Fibroblast of pulmonary artery (primary cell): Measurements from ENCODE around the gene C1QTNF9B.
A peak's percentile ranks its signal among the peaks of the same experiment; 100 is the strongest.

Experiments
- DNase-seq: peaks from one replicate; pipeline ENCODE4 v3.0.0-alpha.2; 2010; ENCODE audit warnings: low read depth
- H3K4me3 ChIP-seq: replicated peaks from 2 replicates; pipeline ENCODE4 v1.5.1; 2011; ENCODE audit warnings: low read depth, mild to moderate bottlenecking, control low read depth, low read length, moderate library complexity
- TF ChIP-seq, protein P1 (sequence below): IDR thresholded peaks from 2 replicates; pipeline ENCODE4 v1.5.1; 2011; ENCODE audit warnings: mild to moderate bottlenecking, control low read depth, low read length, inconsistent platforms; ENCODE audit errors: missing control alignments

The C1QTNF9B gene

DNA sequence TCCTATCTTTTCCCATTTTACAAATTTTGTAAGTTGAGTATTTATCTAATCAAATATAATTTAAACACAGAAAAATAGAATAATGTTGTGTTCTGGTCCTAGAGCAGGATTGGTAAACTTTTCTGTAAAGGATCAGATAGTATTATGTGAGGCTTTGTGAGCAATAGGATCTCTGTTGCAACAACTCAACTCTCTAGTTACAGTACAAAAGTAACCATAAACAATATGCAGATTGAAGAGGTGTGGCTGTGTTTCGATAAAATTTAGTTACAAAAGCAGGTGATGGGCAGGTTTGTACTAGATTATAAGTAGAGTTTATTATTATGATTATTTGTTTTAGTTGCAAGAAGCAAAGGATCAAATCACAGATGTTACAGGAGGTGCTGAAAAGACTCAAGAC is 15.2 kb upstream of the C1QTNF9B start:
- no peak overlapping the region for H3K4me3 ChIP-seq
- DNase-seq: no peak
- TF ChIP-seq, protein P1, sequence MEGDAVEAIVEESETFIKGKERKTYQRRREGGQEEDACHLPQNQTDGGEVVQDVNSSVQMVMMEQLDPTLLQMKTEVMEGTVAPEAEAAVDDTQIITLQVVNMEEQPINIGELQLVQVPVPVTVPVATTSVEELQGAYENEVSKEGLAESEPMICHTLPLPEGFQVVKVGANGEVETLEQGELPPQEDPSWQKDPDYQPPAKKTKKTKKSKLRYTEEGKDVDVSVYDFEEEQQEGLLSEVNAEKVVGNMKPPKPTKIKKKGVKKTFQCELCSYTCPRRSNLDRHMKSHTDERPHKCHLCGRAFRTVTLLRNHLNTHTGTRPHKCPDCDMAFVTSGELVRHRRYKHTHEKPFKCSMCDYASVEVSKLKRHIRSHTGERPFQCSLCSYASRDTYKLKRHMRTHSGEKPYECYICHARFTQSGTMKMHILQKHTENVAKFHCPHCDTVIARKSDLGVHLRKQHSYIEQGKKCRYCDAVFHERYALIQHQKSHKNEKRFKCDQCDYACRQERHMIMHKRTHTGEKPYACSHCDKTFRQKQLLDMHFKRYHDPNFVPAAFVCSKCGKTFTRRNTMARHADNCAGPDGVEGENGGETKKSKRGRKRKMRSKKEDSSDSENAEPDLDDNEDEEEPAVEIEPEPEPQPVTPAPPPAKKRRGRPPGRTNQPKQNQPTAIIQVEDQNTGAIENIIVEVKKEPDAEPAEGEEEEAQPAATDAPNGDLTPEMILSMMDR: no peak

DNA sequence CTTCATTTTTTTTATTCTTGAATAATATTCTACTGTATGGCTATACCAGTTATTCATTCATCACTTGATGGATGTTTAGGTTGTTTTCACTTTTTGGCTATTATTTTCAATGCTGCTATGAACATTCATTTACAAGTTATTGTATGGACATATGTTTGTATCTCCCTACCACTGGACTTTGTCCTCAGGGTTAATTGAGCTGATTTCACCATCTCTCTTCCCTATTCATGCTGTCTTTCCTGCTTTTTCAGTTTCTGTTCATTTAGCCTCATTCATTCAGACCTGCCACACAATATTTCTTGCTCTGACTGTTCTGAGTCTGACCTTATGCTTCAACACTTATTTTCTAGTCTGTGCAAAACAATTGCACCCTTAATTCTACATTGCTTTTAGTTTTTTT is 12.3 kb upstream of the C1QTNF9B start:
- no peak for DNase-seq
- H3K4me3 ChIP-seq: no peak overlapping the region
- TF ChIP-seq, protein P1: no peak

DNA sequence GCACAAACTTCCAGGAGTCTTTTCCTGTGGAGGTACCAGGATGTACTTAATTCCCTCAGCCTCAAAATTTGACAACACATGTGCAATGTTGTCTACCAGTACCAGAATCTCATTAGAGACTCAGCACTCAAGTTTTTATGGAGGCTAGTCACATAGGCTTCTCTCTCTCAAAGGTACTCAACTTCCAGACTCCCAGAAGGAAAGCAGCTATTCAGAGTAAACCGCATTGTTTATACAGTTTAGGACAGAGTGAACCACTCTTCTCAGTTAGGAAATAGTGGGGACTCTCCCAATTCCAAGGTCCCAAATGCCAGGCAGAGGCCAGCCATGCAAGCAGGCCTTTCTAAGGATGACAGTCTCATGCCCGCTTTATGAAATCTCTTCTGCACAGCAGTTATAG is 8.5 kb upstream of the C1QTNF9B start:
- no peak for DNase-seq
- no peak overlapping the region for H3K4me3 ChIP-seq
- TF ChIP-seq, protein P1: no peak

DNA sequence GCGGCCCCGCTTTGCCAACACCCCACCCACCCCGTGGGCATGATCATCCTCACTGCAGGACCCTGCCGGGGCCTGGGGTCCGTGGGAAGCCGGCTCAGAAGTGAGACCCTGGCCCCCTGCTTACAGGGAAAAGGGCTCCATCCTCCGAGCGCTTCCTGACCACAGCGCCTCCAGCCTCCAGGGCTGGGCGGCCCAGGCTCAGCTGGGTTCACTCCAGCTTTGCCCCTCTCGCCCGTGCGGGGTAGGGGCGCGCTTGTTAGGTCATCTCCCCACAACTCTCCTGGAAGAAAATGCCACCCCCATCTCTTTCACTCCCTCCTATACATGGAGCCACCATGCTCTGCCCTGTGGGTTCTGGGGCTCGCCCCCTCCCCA is 6.6 kb upstream of the C1QTNF9B start:
- DNase-seq: no peak
- TF ChIP-seq, protein P1: no peak
- no peak overlapping the region for H3K4me3 ChIP-seq

DNA sequence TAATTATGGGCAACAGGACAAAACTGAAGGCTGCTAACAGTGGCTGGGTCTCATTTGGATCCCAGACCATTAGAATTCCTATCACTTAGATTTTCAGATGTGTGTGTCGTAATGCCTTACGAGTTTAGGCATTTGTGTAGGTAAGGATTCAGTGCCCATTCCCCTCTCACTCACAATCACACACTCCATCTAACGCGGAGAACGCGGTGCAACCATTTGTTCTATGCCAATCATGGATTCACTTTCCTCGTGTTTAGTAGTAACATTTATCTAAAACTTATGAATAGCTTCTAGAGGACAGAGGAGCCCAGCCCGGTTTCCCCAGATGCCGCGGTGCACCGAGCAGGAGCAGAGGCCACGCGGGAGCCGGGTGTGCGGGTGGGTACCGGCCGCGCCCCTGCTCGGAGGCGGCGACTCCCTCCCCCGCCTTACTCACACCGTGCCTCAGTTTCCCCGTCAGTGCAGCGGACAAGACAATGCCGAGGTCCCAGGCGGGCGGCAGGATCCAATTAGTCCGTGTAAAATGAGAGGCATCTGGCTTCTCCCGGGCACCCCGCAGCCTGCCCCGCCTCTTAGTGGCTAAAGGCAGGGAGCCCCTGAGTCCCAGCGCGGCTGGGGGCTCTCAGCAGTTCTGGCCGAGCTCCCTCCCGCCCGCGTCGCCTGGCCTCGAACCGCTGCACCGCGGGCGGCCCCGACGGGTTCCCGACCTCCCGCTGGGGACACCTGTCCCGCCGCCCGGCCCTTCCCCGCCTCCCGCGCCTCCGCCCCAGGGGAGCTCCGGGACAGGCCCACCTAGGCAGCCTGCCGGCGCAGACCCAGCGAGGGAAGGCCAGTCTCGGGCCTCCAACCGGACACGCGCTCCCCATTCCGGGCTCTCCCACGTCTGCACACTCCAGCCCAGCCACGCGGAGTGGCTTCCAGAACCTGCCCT is 5.9 kb upstream of the C1QTNF9B start:
- H3K4me3 ChIP-seq: peak overlapping the region; percentile 21
- no peak for DNase-seq
- TF ChIP-seq, protein P1: no peak

DNA sequence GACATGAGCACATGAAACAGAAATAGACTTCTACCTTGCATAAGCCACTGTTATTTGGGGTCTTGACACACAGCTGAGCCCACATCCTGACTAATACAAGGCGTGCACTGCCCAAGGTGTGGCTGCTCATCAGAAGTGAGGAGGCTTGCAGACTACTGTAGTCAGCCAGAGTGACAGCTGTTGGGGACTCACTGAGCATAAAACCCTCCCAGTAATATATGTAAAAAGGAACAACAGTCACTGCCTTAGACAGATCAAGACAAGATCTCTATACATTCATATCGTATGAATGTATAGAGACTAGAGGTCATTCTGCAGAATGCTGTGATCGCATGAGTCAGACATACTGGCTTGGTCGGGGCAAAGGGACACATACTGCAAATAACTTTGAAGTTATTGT is 4.1 kb upstream of the C1QTNF9B start:
- no peak for DNase-seq
- TF ChIP-seq, protein P1: no peak
- H3K4me3 ChIP-seq: no peak overlapping the region

DNA sequence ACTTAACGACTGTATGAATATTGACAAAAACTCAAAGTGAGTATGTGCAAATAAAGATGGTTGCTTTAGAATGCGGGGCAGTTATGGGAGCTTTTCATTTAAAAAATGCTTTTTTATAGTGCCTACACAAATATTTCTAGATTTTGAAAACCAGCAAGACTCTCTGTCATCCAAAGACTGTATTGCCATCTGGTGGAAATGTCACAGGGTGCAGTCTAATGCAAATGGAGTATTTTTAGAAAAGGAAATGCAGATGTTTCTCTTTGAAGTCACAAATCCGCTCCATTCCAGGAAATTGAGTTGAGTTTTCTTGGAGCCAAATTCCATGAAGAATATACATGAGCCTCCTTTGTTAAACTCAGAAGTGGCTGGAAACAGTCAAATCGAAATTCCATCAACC is 2.3 kb upstream of the C1QTNF9B start:
- peak; percentile 61 for DNase-seq
- H3K4me3 ChIP-seq: no peak overlapping the region
- TF ChIP-seq, protein P1: peak; percentile 51
